Thoracic aorta (tissue), 2 donors: ENCODE measurements around the gene WDR72. TPM values are rescaled to one million over a fixed set of nuclear protein-coding genes. Genes with fewer than 3 reads are reported as not detected.

ENCODE experiments used
- ATAC-seq: fragments of 150-250 bp; one replicate; pipeline ENCODE4 v1.8.0; 2017; ENCODE audit warnings: low read depth; ENCODE audit not compliant: insufficient number of reproducible peaks, low FRiP score
- DNase-seq: peaks from one replicate; pipeline ENCODE4 v3.0.0-alpha.2; 2020; ENCODE audit warnings: low spot score
- H3K27ac ChIP-seq, 2 donors: fragments of 200-600 bp; sonication (generic); 1 replicate in 1 of 2; 2 replicates in 1 of 2; pipeline ENCODE4 v1.5.1; 2016; ENCODE audit warnings: mild to moderate bottlenecking in 2 of 2, moderate library complexity in 2 of 2
- H3K27me3 ChIP-seq: fragments of 200-600 bp; sonication (generic); replicated peaks from 2 replicates; pipeline ENCODE4 v1.6.0; 2016; ENCODE audit warnings: mild to moderate bottlenecking; ENCODE audit not compliant: insufficient read depth
- H3K36me3 ChIP-seq: fragments of 200-600 bp; sonication (generic); one replicate; pipeline ENCODE4 v1.5.1; 2016
- H3K4me1 ChIP-seq, 2 donors: fragments of 200-600 bp; sonication (generic); 1 replicate in 1 of 2; 2 replicates in 1 of 2; pipeline versions ENCODE4 v1.5.1 to v1.6.0; 2016; ENCODE audit warnings: low read depth in 2 of 2, mild to moderate bottlenecking in 1 of 2; ENCODE audit not compliant: control insufficient read depth in 1 of 2
- H3K4me3 ChIP-seq: fragments of 200-600 bp; sonication (generic); 2 replicates; pipeline ENCODE4 v1.5.1; 2016; ENCODE audit warnings: mild to moderate bottlenecking
- H3K9me3 ChIP-seq: fragments of 200-600 bp; sonication (generic); 2 replicates; pipeline ENCODE4 v1.5.1; 2016
- total RNA-seq, 2 donors: library from RNA; depleted of rRNA; stranded (reverse); fragments of >200 nt; gene quantifications; one replicate each; pipeline versions ENCODE4 v1.1.0 to v1.2.3, GENCODE V29; 2016
- TF ChIP-seq, protein P1 (sequence below): fragments of 200-600 bp; sonication (generic); IDR thresholded peaks from one replicate; pipeline ENCODE4 v1.5.1; 2019; ENCODE audit warnings: antibody characterized with exemption

WDR72 gene
- total RNA-seq, 2 donors from 2014 or later, result 2.2 TPM; not detected in 1

DNA sequence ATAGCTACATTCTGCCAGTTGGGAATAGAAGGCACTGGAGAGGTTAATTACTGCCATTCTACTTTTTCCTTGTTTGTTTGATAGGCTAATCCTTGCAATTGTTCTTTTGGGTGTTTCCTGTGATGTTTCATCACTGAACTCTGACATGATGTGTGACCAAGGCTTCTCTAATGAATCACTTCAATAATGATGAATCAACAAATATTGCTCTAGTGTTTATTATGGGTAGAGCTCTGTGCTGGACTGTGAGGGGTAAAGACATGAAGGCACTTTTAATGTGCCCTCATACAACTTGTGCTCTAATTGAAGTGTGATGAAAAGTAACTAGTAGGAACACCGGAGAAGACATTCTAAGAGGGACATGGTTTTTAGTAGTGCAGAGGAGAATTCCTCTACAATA, 233.6 kb downstream of the WDR72 start:
- DNase-seq (no peak), ATAC-seq (no peak)
- no peaks in the 10 kb centered on the region for H3K9me3 ChIP-seq
- TF ChIP-seq, protein P1, sequence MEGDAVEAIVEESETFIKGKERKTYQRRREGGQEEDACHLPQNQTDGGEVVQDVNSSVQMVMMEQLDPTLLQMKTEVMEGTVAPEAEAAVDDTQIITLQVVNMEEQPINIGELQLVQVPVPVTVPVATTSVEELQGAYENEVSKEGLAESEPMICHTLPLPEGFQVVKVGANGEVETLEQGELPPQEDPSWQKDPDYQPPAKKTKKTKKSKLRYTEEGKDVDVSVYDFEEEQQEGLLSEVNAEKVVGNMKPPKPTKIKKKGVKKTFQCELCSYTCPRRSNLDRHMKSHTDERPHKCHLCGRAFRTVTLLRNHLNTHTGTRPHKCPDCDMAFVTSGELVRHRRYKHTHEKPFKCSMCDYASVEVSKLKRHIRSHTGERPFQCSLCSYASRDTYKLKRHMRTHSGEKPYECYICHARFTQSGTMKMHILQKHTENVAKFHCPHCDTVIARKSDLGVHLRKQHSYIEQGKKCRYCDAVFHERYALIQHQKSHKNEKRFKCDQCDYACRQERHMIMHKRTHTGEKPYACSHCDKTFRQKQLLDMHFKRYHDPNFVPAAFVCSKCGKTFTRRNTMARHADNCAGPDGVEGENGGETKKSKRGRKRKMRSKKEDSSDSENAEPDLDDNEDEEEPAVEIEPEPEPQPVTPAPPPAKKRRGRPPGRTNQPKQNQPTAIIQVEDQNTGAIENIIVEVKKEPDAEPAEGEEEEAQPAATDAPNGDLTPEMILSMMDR, result no peak
- H3K4me1 ChIP-seq, result no peaks in the 10 kb centered on the region
- no peaks in the 10 kb centered on the region for H3K27me3 ChIP-seq
- no peak overlapping the region for H3K4me3 ChIP-seq
- H3K36me3 ChIP-seq, result no peaks in the 10 kb centered on the region
- no peak overlapping the region for H3K27ac ChIP-seq

DNA sequence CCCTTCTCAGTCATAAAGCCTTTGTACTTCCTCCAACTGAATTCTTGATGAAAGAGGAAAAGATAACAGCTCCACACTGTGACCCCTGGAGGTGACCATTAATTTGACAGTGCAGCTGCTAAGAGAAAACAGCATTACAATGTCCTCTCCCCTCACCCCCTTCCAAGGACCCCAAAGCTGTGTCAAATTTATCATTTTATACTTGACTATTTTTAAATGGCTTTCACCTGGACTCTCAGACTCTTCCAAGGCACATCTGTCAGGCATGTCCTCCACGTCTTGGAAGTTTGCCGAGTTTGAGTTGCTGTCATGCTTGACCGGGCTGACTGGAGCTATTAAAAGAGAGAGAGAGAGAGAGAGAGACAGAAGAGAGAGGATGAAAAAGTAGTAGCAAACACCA, 236.5 kb downstream of the WDR72 start:
- Histone ChIP-seq H3K4me1 (no peaks in the 10 kb centered on the region), H3K27ac (no peak overlapping the region), H3K36me3 (no peaks in the 10 kb centered on the region), H3K9me3 (no peaks in the 10 kb centered on the region), H3K27me3 (no peaks in the 10 kb centered on the region), H3K4me3 (no peak overlapping the region)
- ATAC-seq (no peak), DNase-seq (no peak)
- TF ChIP-seq, protein P1, result no peak

DNA sequence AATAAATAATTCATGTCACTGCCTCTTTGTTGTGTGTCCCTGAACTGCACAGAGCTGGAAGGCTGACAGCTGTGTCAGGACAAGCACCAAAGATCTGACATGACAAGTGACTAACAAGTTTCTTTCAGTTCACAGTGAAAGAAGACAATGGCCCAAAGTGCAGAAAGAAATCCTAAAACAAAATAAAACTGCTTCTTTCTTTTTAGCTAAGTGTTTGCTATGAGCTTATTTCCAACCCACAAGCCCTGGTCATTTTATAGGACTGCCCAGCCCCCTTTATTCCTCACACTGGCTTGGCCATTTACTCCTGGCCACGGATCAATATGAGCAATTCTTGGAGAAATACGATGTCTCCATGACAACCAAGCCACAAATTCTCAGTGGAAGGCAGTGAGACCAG, 238.5 kb downstream of the WDR72 start:
- H3K9me3 ChIP-seq, result no peaks in the 10 kb centered on the region
- no peaks in the 10 kb centered on the region for H3K4me1 ChIP-seq
- no peaks in the 10 kb centered on the region for H3K36me3 ChIP-seq
- TF ChIP-seq, protein P1, result no peak
- no peak overlapping the region for H3K4me3 ChIP-seq
- ATAC-seq (no peak), DNase-seq (no peak)
- no peaks in the 10 kb centered on the region for H3K27me3 ChIP-seq
- no peak overlapping the region for H3K27ac ChIP-seq

DNA sequence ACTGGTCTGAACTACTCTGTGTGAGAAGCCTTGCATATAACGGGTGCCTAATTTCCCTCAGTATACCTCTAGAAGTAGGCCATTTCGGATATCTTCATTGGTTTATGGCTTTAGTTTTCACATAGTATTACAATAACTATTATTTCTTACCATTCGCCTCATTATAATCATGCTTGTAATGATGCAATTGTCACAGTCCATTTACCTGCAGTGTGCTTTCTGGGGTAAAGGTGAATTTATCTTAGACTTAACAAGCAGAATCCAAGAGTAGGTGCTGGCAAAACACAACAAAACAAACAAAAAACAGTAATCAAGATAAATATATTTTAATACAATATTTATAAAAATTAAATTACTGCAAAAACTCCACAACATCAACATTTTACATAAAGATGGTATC, 246.0 kb downstream of the WDR72 start:
- H3K27ac ChIP-seq, result no peak overlapping the region
- H3K4me1 ChIP-seq, result no peaks in the 10 kb centered on the region
- no peaks in the 10 kb centered on the region for H3K36me3 ChIP-seq
- TF ChIP-seq, protein P1, result no peak
- H3K4me3 ChIP-seq, result no peak overlapping the region
- H3K9me3 ChIP-seq, result no peaks in the 10 kb centered on the region
- ATAC-seq (no peak), DNase-seq (no peak)
- H3K27me3 ChIP-seq, result no peaks in the 10 kb centered on the region

DNA sequence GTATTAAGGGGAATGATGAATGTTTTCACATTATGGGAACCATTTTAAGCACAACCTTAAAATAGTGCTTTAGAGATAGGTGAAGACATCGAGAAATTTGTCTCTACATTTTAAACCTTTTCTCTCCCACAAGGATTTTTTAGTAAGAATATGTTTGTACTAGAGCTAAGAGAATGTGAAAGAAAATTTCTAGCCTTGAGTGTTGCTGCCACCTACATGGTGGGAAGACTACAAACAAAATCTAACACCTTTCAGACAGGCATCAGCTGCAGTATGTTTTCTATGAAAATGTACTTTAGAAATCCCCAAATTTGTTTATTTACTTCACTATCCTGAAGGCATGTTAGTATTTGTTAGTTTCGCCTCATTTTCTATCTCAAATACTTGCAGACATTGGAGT, 247.4 kb downstream of the WDR72 start:
- no peak for DNase-seq
- no peak for ATAC-seq
- Histone ChIP-seq H3K27me3 (no peaks in the 10 kb centered on the region), H3K36me3 (no peaks in the 10 kb centered on the region), H3K4me3 (no peak overlapping the region), H3K9me3 (no peaks in the 10 kb centered on the region), H3K27ac (no peak overlapping the region), H3K4me1 (no peaks in the 10 kb centered on the region)
- TF ChIP-seq, protein P1, result no peak
